Chondrocyte (in vitro differentiated cells): ENCODE data around the gene GRM8. TPM values are rescaled to one million over a fixed set of nuclear protein-coding genes. Genes with fewer than 3 reads are reported as not detected.

Experiments
- DNase-seq: peaks from one replicate; pipeline ENCODE4 v3.0.0; 2021; ENCODE audit warnings: mixed read lengths, low spot score
- H3K27ac Mint-ChIP-seq: one replicate; pipeline ENCODE4 v1.8.0; 2021; ENCODE audit warnings: mild to moderate bottlenecking, moderate library complexity, mixed read lengths; ENCODE audit not compliant: unreplicated experiment
- H3K27me3 Mint-ChIP-seq: 2 replicates; pipeline ENCODE4 v1.8.0; 2021; ENCODE audit warnings: low read depth, mixed read lengths
- H3K36me3 Mint-ChIP-seq: 2 replicates; pipeline ENCODE4 v1.8.0; 2021; ENCODE audit warnings: low read depth, mixed read lengths
- H3K4me1 Mint-ChIP-seq: 2 replicates; pipeline ENCODE4 v1.8.0; 2021; ENCODE audit warnings: low read depth, mild to moderate bottlenecking, mixed read lengths
- H3K4me3 Mint-ChIP-seq: one replicate; pipeline ENCODE4 v1.8.0; 2021; ENCODE audit warnings: mild to moderate bottlenecking, moderate library complexity, mixed read lengths; ENCODE audit not compliant: unreplicated experiment
- H3K9me3 Mint-ChIP-seq: 2 replicates; pipeline ENCODE4 v1.8.0; 2021; ENCODE audit warnings: low read depth, mixed read lengths
- CTCF ChIP-seq: fragments of 200-600 bp; sonication (generic); IDR thresholded peaks from 2 replicates; pipeline ENCODE4 v1.5.0; 2021; ENCODE audit warnings: antibody characterized with exemption, mild to moderate bottlenecking, moderate library complexity
- total RNA-seq: library from RNA; stranded (reverse); gene quantifications from 3 replicates; pipeline ENCODE4 v1.2.1, GENCODE V29; 2021

The GRM8 gene
- total RNA-seq, 1 donor from 2014 or later = not detected

- TF ChIP-seq CTCF = no peak
- no peak for DNase-seq
- Mint-ChIP-seq H3K9me3 (no peaks in the 10 kb centered on the region), H3K27me3 (peaks cover 2% of the 10 kb centered on the region), H3K4me3 (no peak overlapping the region), H3K27ac (no peak overlapping the region), H3K36me3 (no peaks in the 10 kb centered on the region), H3K4me1 (no peaks in the 10 kb centered on the region)
Observed at GRCh38 chr7:126791306-126791705, 461.4 kb downstream of the GRM8 start.

GRCh38 chr7:126790763-126791162, 462.0 kb downstream of the GRM8 start:
- no peaks in the 10 kb centered on the region for H3K4me1 Mint-ChIP-seq
- H3K9me3 Mint-ChIP-seq = no peaks in the 10 kb centered on the region
- peaks cover 2% of the 10 kb centered on the region for H3K27me3 Mint-ChIP-seq
- no peak overlapping the region for H3K4me3 Mint-ChIP-seq
- no peaks in the 10 kb centered on the region for H3K36me3 Mint-ChIP-seq
- TF ChIP-seq CTCF = peak; percentile 38
- H3K27ac Mint-ChIP-seq = no peak overlapping the region
- no peak for DNase-seq

- peaks cover 2% of the 10 kb centered on the region for H3K27me3 Mint-ChIP-seq
- TF ChIP-seq CTCF = no peak
- no peaks in the 10 kb centered on the region for H3K9me3 Mint-ChIP-seq
- H3K4me3 Mint-ChIP-seq = no peak overlapping the region
- no peaks in the 10 kb centered on the region for H3K4me1 Mint-ChIP-seq
- DNase-seq = no peak
- no peaks in the 10 kb centered on the region for H3K36me3 Mint-ChIP-seq
- no peak overlapping the region for H3K27ac Mint-ChIP-seq
Observed at GRCh38 chr7:126783613-126784012, 469.1 kb downstream of the GRM8 start.

GRCh38 chr7:126780993-126781392, 471.7 kb downstream of the GRM8 start:
- TF ChIP-seq CTCF = no peak
- Mint-ChIP-seq H3K4me3 (no peak overlapping the region), H3K4me1 (no peaks in the 10 kb centered on the region), H3K27me3 (no peaks in the 10 kb centered on the region), H3K9me3 (no peaks in the 10 kb centered on the region), H3K36me3 (no peaks in the 10 kb centered on the region), H3K27ac (no peak overlapping the region)
- no peak for DNase-seq

- no peaks in the 10 kb centered on the region for H3K27me3 Mint-ChIP-seq
- no peak overlapping the region for H3K4me3 Mint-ChIP-seq
- no peaks in the 10 kb centered on the region for H3K9me3 Mint-ChIP-seq
- TF ChIP-seq CTCF = no peak
- no peaks in the 10 kb centered on the region for H3K4me1 Mint-ChIP-seq
- no peak overlapping the region for H3K27ac Mint-ChIP-seq
- H3K36me3 Mint-ChIP-seq = no peaks in the 10 kb centered on the region
- DNase-seq = no peak
Observed at GRCh38 chr7:126778101-126778500, 474.6 kb downstream of the GRM8 start.
